Hepatic stellate cell (primary cell): ENCODE data around the gene SRSF4.
"Not testable (repeated sequence)": the region's sequence is repeated elsewhere in the genome, so short reads cannot be mapped to it uniquely, and the experiment has no call there.

Experiments
- DNase-seq: peaks from one replicate; pipeline ENCODE4 v3.0.0; 2011; ENCODE audit warnings: low spot score

SRSF4 gene

DNA sequence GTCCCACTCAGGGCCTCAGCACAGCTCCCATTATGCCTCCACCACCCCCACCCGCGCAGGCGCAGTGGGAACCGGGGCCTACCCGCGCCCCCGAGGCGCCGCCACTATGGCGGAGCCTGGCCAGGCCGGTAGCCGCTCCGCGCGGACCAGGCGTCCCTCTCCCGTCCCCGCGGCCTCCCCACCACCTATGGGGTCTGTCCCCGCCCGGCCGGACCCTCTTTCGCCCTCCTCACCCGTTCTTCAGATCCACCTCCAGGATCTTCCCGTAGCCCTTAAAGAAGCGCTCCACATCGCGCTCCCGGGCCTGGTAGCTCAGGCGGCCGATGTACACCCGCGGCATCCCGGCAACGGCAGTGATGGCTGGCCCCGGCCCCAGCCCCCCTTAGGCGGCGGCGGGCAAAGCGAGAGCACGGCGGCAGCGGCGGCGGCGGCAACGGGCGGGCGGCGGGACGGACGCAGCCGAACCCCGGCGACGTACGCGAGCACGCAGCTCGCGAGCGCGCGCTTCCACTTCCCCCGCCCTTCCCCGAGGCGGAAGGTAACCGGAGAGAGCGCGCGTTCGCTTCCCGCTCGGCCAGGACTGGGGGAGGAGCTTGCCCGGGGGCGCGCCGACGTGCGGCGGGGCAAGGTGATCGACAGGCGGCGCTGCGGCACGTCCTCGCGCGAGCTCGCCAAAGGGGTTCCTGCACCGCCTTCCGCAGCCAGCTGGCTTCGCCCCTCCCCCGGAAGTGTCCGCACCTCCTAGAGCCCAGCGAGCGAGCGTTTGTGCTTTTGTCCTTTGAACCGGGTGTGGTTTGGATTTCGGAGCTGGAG is at the start of gene SRSF4:
Gene SRSF4, minus strand, starts transcription at position 488 of the 813 bp plus-strand sequence. Its CDS starts 148 bp downstream, at position 340.
- DNase-seq, result peak; percentile 98

GRCh38 chr1:29230553-29231378 is 49.1 kb upstream of the SRSF4 start, which contains the start of gene MECR:
TSS of gene MECR (minus strand) at chr1:29230934. CDS start at chr1:29230906, 28 bp downstream.
- DNase-seq, result peak; percentile 96

DNA sequence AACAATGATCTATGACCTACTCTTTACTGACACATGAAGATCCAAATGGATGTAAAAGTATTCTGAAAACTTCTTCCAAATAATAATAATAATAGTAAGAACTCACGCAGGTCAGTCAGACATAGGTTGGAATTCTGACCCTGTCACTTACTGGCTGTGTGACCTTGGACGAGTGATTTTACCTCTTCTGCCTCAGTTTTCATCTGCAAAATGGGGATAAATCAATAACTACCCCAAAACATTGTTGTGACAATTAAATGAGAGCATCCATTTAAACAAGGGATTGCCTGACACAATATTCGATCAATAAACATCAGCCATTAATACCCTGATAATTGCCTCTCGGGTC is 48.5 kb upstream of the SRSF4 start:
- no peak for DNase-seq

GRCh38 chr1:29227511-29227910 is 45.8 kb upstream of the SRSF4 start:
- no peak for DNase-seq

DNA sequence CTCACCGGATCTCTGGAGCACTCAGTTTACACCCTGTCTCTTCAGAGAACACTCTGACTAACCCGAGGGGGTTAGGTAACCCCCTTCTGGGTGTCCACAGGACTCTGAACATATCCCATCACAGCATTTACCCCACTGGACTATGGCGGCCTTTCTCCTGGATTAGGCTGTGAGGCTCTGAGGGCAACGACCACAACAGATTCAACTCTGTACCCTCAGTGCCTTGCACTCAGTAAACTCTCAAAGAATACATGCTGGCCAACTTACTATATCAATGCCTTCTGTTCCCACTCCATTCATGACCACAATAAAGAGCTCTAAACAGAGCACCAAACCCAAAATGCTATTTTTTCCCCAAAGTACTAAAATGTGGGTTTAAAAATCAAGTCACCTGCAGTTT is 43.7 kb upstream of the SRSF4 start:
- no peak for DNase-seq

DNA sequence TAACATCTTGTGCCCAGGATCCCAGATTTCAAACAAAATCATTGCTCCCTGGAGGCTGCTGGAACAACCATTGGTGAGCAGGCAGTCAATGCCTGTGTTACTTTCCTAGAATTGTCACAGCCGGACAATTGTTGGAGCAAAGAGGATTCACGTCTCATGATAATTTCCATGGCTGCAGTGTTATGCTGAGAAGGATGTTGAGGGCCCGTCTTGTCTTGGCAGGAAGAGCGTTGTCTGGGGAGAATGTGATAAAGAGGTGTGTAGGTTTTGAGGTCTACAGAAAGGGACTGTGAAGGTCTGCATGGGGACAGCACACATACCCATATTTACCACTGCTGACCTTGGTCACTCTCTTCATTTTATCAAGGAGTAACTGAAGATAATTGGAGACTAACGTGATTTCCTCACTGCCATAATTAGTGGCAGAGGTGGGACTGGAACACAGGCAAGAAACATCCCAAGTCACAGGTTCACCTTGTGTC is 42.7 kb upstream of the SRSF4 start:
- no peak for DNase-seq

DNA sequence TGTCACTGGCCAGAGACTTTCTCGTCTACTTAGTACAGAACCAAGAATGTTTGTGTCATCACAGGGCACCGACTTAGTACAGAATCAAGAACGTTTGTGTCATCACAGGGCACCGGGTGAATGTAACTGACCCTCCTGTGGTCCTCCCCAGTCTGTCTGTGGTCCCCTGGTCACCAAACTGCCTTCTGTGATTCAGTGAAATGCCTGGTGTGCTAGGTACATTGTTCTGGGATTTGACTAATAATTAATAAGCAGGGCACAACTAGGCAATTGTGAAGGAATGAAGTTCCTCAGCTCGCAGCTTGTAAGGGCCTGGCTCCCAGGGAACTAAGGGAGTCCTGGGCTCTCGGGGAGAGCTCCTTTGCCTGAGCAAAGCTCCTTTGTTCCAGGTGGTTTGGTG is 41.8 kb upstream of the SRSF4 start:
- no peak for DNase-seq

- no peak for DNase-seq
Measured at GRCh38 chr1:29222686-29223085, 41.0 kb upstream of the SRSF4 start.

DNA sequence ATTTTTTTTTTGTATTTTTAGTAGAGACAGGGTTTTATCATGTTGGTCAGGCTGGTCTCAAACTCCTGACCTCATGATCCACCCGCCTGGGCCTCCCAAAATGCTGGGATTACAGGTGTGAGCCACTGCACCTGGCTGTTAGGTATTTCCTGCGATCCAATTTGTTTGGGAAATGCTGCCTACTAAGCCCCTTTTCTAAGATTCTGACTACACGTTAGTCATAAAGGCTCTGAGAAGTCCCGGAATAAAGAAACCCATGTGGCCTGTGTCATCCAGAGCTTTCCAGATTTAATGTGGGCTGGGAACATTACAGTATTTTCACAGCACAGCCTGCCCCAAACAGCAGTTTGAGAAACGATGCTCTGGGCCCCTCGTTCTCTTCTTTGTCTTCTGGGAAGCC is 40.6 kb upstream of the SRSF4 start:
- not testable (repeated sequence) for DNase-seq

DNA sequence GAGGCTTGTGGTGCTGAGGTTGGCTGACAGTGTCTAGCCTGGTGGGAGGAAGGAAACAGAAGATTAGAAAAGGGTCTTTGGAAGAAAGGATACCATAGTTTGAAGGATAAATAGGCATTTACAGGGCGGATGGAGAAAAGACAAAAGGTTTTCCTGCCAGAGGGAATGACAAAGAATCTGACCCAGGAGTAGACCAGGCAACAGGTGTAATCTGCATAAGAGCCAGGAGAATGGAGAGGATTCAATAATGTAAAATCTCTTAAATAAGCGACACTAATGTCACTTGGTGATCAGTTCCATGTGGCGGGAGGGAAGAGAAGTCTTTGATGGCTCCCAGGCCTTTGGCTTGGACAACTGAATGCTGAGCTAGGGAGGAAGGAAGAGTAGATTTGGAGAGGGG is 39.6 kb upstream of the SRSF4 start:
- DNase-seq, result no peak

DNA sequence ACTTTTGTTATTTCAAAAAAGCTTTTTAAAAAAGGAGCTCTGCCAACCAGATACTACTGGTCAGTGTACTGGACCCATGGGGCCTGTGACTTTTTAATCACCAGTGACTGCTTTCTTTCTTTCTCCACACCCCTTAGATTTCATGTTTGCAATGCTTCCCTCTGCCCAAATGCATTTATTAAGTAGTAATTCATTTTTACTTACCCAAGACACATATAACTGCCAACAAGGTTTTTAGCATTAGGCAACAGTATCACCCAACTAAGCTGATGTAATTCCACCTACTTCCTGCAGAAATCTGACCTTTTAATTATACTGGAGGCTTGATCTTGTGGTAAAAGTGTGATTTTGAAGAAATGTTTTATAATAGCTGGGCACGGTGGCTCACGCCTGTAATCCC is 36.5 kb upstream of the SRSF4 start:
- no peak for DNase-seq

- DNase-seq, result no peak
Measured at GRCh38 chr1:29217633-29218032, 35.9 kb upstream of the SRSF4 start.

- no peak for DNase-seq
Measured at GRCh38 chr1:29213055-29213454, 31.4 kb upstream of the SRSF4 start.

- DNase-seq, result no peak
Measured at GRCh38 chr1:29211086-29212030, 29.7 kb upstream of the SRSF4 start.

DNA sequence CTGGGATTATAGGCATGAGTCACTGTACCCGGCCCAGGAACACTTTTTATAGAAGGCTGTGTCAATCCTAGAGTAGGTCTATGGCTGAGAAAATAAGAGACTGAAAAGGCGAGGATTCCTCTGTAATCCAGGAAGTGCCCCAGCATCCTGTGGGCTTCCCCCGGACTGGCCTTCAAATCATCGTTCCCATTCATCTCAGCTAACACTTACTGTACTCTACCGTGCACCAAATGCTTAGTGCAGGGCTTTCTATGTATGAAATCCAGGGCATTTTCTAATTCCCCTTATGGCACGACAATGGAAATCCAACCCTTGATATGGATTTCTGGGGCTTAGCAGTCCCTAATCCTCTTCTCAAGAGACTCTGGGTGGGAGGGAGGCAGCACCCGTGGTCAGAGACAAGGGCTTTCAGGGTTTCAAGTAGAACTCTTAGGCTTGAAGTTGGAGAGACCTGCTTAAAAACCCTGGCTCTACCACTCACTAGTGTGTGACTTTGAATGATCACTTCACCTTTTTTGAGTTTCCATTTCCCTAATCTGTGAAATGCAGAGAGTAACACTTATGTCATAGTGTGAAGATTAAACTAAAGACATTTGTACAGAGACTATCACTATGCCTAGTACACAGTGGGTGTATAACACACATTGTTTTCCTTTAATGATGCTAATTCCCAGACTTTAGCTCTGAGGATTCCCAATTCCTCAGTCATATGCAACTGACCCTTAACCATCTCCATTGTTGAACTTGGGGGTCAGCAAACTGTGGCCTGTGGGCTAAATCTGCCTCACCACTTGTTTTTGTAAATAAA is 28.8 kb upstream of the SRSF4 start:
- DNase-seq, result no peak

- DNase-seq, result peak; percentile 72
Measured at GRCh38 chr1:29209173-29209572, 27.5 kb upstream of the SRSF4 start.

- no peak for DNase-seq
Measured at GRCh38 chr1:29208442-29208841, 26.7 kb upstream of the SRSF4 start.

DNA sequence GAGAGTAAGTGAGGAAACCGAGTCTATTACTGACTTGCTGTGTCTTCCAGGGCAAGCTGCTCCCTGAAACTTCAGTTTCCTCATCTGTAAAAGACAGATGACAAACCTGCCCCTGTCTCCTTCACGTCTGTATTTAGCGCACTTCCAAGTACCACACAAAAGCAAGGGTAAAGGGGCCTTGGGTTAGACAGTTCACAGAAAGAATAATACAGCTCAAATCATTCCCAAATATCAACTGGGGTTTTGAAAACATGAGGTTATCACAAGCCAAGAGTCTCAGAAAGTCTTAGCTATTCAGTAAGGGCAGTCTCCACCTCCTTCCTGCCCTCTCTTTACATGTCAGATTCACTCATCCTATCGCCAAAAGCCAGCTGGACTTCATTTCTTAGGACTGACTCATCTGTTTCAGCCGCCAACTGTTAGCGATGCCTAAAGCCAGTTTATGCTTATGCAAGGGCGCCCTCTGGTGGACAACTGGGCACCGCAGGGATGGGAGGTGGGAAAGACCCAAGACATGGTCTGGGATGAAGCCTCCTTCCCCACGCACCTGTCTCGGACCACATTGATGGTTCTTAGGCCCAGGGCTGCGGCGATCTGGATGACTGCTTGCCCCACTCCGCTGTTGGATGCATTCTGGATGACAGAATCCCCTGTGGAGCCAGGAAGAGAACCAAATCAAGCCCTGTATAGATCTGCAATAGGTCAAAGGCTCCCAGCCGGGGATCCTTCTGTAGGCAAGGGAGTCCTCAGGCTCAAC is 21.1 kb upstream of the SRSF4 start:
- peak; percentile 97 for DNase-seq

GRCh38 chr1:29202053-29202452 is 20.4 kb upstream of the SRSF4 start:
- DNase-seq, result no peak

DNA sequence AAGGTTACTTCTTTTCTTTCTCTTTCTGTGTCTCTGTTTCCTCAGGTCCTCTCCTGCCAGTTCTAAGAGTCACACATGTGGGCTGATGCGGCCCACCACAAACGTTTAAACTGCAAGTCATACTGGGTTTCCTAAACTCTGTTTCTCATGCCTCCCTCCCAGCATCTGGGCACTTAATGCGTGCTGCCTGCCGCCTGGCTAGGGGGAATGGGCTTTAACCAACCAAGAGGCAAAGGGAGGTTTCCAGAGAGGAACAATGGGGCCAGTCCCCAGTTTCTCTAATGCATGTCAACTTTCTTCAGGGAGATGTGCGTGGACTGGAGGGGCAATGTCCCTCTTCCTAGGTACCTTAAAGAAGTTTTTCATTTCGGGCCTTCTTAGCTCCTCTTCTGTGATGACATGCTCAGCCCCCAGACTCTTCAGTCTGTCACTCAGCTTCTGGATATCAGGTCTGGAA is 19.9 kb upstream of the SRSF4 start:
- DNase-seq, result no peak
